Endothelial cell of umbilical vein (primary cell): ENCODE measurements around the gene CARD10. TPM values are rescaled to one million over a fixed set of nuclear protein-coding genes. Genes with fewer than 3 reads are reported as not detected.

Source experiments
- BruUV-seq: library from RNA; stranded (reverse); fragments of 400-500 nt; replicated peaks from 2 replicates; lab custom pipeline; 2021; lab: Mats Ljungman, UMichigan
- CTCF ChIA-PET: fragments of 300-600, 350-600 bp; sonication (Branson Sonifier 250); formaldehyde crosslinking; loops from one replicate; lab custom pipeline; 2021; ENCODE audit warnings: antibody characterized with exemption, inconsistent platforms; lab: Charles Lee
- POLR2A ChIA-PET: fragments of 300-600, 350-600 bp; sonication (Branson Sonifier 250); formaldehyde crosslinking; loops from one replicate; lab custom pipeline; 2021; ENCODE audit warnings: antibody characterized with exemption, inconsistent platforms; lab: Charles Lee
- DNase-seq: peaks from one replicate; pipeline ENCODE4 v3.0.0-alpha.2; 2011; ENCODE audit warnings: low read depth, low spot score
- FAIRE-seq: peaks from 2 replicates; lab custom pipeline; 2011; peaks lifted over from hg19 to GRCh38; lab: Jason Lieb, UNC
- H2AFZ ChIP-seq: 2 replicates; pipeline ENCODE4 v1.6.0; 2012; ENCODE audit warnings: low read depth, low read length, control low read depth, inconsistent platforms
- H3K27ac ChIP-seq: 2 replicates; pipeline ENCODE4 v1.5.1; 2011; ENCODE audit warnings: low read depth, mild to moderate bottlenecking, control low read depth, low read length, moderate library complexity; ENCODE audit not compliant: insufficient read depth
- H3K27me3 ChIP-seq, 2 experiments: 2 replicates each; pipeline versions ENCODE4 v1.6.0 to v1.6.1; 2011; ENCODE audit warnings: low read length in 2 of 2, mixed read lengths in 1 of 2; ENCODE audit not compliant: control insufficient read depth in 2 of 2, insufficient read depth in 2 of 2
- H3K36me3 ChIP-seq, 2 experiments: 2 replicates in 1 of 2; 3 replicates in 1 of 2; pipeline ENCODE4 v1.5.1; 2011; ENCODE audit warnings: low read length in 2 of 2, mild to moderate bottlenecking in 1 of 2, moderate library complexity in 1 of 2; ENCODE audit not compliant: control insufficient read depth in 2 of 2, insufficient read depth in 2 of 2; ENCODE audit errors: extremely low read depth in 1 of 2
- H3K4me1 ChIP-seq: 3 replicates; pipeline ENCODE4 v1.5.1; 2011; ENCODE audit warnings: mild to moderate bottlenecking, low read length; ENCODE audit not compliant: control insufficient read depth, insufficient read depth; ENCODE audit errors: extremely low read depth
- H3K4me2 ChIP-seq: 2 replicates; pipeline ENCODE4 v1.6.1; 2011; ENCODE audit warnings: low read length, control low read depth, mixed read lengths; ENCODE audit not compliant: insufficient read depth
- H3K4me3 ChIP-seq, 3 experiments: fragments of 200-600 bp in 1 of 3; sonication (generic), shearing (Covaris generic) in 1 of 3; replicated peaks in 1 of 3; 2 replicates each; pipeline ENCODE4 v1.5.1; 2011 to 2016; ENCODE audit warnings: control low read depth in 3 of 3, low read length in 3 of 3, mild to moderate bottlenecking in 2 of 3, inconsistent platforms in 1 of 3, low read depth in 1 of 3, moderate library complexity in 1 of 3; ENCODE audit not compliant: insufficient read depth in 1 of 3
- H3K79me2 ChIP-seq: 2 replicates; pipeline ENCODE4 v1.6.0; 2012; ENCODE audit warnings: low read length, inconsistent platforms; ENCODE audit not compliant: control insufficient read depth, insufficient read depth
- H3K9ac ChIP-seq: replicated peaks from 2 replicates; pipeline ENCODE3; 2011; ENCODE audit warnings: low read length, control low read depth; ENCODE audit not compliant: insufficient read depth; ENCODE audit errors: extremely low read depth
- H3K9me1 ChIP-seq: replicated peaks from 3 replicates; pipeline ENCODE4 v1.6.0; 2011; ENCODE audit warnings: mild to moderate bottlenecking, low read length; ENCODE audit not compliant: control insufficient read depth, insufficient read depth; ENCODE audit errors: extremely low read depth
- H3K9me3 ChIP-seq: replicated peaks from 2 replicates; pipeline ENCODE4 v1.5.1; 2012; ENCODE audit warnings: low read length, inconsistent platforms; ENCODE audit not compliant: control insufficient read depth, insufficient read depth
- H4K20me1 ChIP-seq: replicated peaks from 2 replicates; pipeline ENCODE3; 2011; ENCODE audit warnings: mild to moderate bottlenecking, low read length; ENCODE audit not compliant: control insufficient read depth, insufficient read depth; ENCODE audit errors: extremely low read depth
- CTCF ChIP-seq, 2 donors: IDR thresholded peaks; 1 replicate in 1 of 2; 2 replicates in 1 of 2; pipeline ENCODE4 v1.5.1; 2011; ENCODE audit warnings: low read length in 2 of 2, mild to moderate bottlenecking in 2 of 2, moderate library complexity in 2 of 2, control low read depth in 1 of 2, inconsistent platforms in 1 of 2, low read depth in 1 of 2; ENCODE audit not compliant: insufficient read depth in 1 of 2; ENCODE audit errors: extremely low read depth in 1 of 2
- EZH2 ChIP-seq: IDR thresholded peaks from 2 replicates; pipeline ENCODE4 v1.6.1; 2012; ENCODE audit warnings: borderline replicate concordance, low read depth, mild to moderate bottlenecking, moderate library complexity, low read length, inconsistent platforms; ENCODE audit not compliant: severe bottlenecking
- FOS ChIP-seq: IDR thresholded peaks from 2 replicates; pipeline ENCODE4 v1.6.1; 2011; ENCODE audit warnings: mild to moderate bottlenecking, low read length, moderate library complexity, borderline replicate concordance; ENCODE audit not compliant: insufficient read depth
- GATA2 ChIP-seq: IDR thresholded peaks from 2 replicates; pipeline ENCODE4 v1.7.0; 2011; ENCODE audit warnings: low read depth, mild to moderate bottlenecking, moderate library complexity, mixed read lengths, low read length; ENCODE audit not compliant: insufficient read length, insufficient read depth
- JUN ChIP-seq: IDR thresholded peaks from 2 replicates; pipeline ENCODE4 v1.6.1; 2011; ENCODE audit warnings: borderline replicate concordance, low read depth; ENCODE audit not compliant: insufficient read length, insufficient read depth
- MAX ChIP-seq: IDR thresholded peaks from 2 replicates; pipeline ENCODE4 v1.6.1; 2011; ENCODE audit not compliant: insufficient read depth, insufficient read length
- MYC ChIP-seq: IDR thresholded peaks from one replicate; pipeline ENCODE4 v1.6.1; 2011; ENCODE audit warnings: mild to moderate bottlenecking, low read depth, low read length
- POLR2A ChIP-seq: IDR thresholded peaks from 2 replicates; pipeline ENCODE4 v1.6.1; 2012; ENCODE audit warnings: low read depth, mild to moderate bottlenecking, control low read depth, low read length
- POLR2AphosphoS5 ChIP-seq: IDR thresholded peaks from 2 replicates; pipeline ENCODE4 v1.6.1; 2012; ENCODE audit warnings: low read depth, mild to moderate bottlenecking, control low read depth, low read length, moderate library complexity; ENCODE audit not compliant: insufficient read depth
- dilution Hi-C: fragments of 300-500 bp; cut with MboI; formaldehyde crosslinking; loops from one replicate; pipeline ENCODE4 v1.15.0; 2019; ENCODE audit warnings: low sequenced_read_pairs; ENCODE audit not compliant: extremely low pct_ligation_motif_present
- intact Hi-C: fragments of 100-400 bp; cut with micrococcal nuclease; formaldehyde crosslinking; loops from one replicate; pipeline ENCODE4 v1.10.0; 2022
- polyA plus RNA-seq, 4 experiments: library from polyadenylated mRNA; depleted of rRNA in 3 of 4; stranded (reverse) in 3 of 4; unstranded in 1 of 4; fragments of >200 nt; gene quantifications; 2 replicates each; pipeline versions ENCODE4 v1.2.1 to v1.2.3, GENCODE V29; 2011 to 2012; ENCODE audit warnings: missing spikeins in 1 of 4
- total RNA-seq: library from RNA; stranded (reverse); gene quantifications from 2 replicates; pipeline ENCODE4 v1.2.3, GENCODE V29; 2021

CARD10 gene
- total and polyA plus RNA-seq, 2 donors (not counting 3 experiments of a cell fraction or from before 2014, with no cell fraction given) = 36.1 to 39.5 TPM

GRCh38 chr22:37485395-37486223 lies 33.6 kb downstream of the CARD10 start:
- ChIA-PET CTCF (interaction anchor here (1.0 to 2.3 kb wide), 8 partner anchors 10 to 107 kb away, joined by 3 to 21 read pairs (median 5); no protein-coding TSS in a partner anchor), POLR2A (interaction anchor here (0.9 to 1.4 kb wide), 2 partner anchors 16 to 27 kb away, joined by 3 to 5 read pairs; no protein-coding TSS in a partner anchor)
- dilution Hi-C loops (no loop called here), intact Hi-C loops (loop anchor here (1.0 to 2.0 kb wide), 3 partner anchors 12 to 75 kb away; partner anchors contain the start of genes CARD10 and CDC42EP1)
- Histone ChIP-seq H2AFZ (no peak overlapping the region), H3K27ac (peak overlapping the region; percentile 83), H3K4me3 (peak overlapping the region; percentile 61 to 90 (median 81)), H3K4me2 (peak overlapping the region; percentile 48), H4K20me1 (no peaks in the 10 kb centered on the region), H3K9ac (peak overlapping the region; percentile 44), H3K79me2 (peaks cover 51% of the 10 kb centered on the region), H3K9me1 (no peaks in the 10 kb centered on the region), H3K27me3 (no peaks in the 10 kb centered on the region), H3K9me3 (no peaks in the 10 kb centered on the region), H3K4me1 (peaks cover 34% of the 10 kb centered on the region), H3K36me3 (peaks cover 0 to 8% of the 10 kb centered on the region in 2 experiments)
- BruUV-seq = TSS peak; percentile 51
- FAIRE-seq (peak; percentile 47), DNase-seq (peak; percentile 27)
- TF ChIP-seq MYC (no peak), FOS (no peak), POLR2A (no peak), MAX (no peak), GATA2 (no peak), CTCF (IDR thresholded peaks at IDR 0.05; ENCODE audit: extremely low read depth in 1 of 2, insufficient read depth in 1 of 2, low read depth in 1 of 2, low read length in 2 of 2) (no peak), JUN (no peak), EZH2 (no peak), POLR2AphosphoS5 (no peak)
